Embryonic facial prominence (tissue), 1 donor: Measurements from ENCODE around the gene MFAP1.
"Not testable (repeated sequence)": the region's sequence is repeated elsewhere in the genome, so short reads cannot be mapped to it uniquely, and the experiment has no call there.

Experiments
- DNase-seq: peaks from one replicate; pipeline ENCODE4 v3.0.0-alpha.2; 2016; ENCODE audit errors: extremely low spot score

MFAP1 gene

DNA sequence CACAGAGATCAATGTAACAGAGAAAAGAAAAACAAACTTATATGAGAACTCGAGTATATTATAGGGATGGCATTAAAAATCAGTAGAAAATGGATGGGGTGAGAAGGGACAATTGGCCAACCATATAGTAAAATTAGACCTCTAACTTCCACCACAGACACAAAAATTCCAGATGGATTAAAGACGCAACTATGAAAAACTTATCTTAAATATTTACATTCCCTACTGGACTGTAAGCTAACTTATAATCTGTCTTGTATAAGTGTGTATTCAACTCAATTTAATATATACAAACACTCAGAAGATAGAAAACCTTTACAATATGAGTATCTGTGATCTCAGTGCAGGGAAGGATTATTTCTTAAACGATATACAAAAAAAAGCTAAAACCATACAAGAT is 3.0 kb downstream of the MFAP1 start:
- no peak for DNase-seq

DNA sequence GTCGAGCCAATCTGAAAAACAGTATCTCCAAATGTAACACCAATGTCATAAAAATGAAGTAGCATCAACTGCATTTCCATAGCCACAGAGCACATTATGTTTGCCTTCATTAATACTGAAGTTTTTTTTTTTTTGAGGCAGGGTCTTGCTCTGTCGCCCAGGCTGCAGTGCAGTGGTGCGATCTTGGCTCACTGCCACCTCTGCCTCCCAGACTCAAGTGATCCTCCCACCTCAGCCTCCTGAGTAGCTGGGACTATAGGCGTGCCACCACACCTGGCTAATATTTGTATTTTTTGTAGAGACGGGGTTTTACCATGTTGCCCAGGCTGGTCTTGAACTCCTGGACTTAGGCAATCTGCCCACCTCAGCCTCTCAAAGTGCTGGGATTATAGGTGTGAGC is 9.4 kb downstream of the MFAP1 start:
- DNase-seq = not testable (repeated sequence)

DNA sequence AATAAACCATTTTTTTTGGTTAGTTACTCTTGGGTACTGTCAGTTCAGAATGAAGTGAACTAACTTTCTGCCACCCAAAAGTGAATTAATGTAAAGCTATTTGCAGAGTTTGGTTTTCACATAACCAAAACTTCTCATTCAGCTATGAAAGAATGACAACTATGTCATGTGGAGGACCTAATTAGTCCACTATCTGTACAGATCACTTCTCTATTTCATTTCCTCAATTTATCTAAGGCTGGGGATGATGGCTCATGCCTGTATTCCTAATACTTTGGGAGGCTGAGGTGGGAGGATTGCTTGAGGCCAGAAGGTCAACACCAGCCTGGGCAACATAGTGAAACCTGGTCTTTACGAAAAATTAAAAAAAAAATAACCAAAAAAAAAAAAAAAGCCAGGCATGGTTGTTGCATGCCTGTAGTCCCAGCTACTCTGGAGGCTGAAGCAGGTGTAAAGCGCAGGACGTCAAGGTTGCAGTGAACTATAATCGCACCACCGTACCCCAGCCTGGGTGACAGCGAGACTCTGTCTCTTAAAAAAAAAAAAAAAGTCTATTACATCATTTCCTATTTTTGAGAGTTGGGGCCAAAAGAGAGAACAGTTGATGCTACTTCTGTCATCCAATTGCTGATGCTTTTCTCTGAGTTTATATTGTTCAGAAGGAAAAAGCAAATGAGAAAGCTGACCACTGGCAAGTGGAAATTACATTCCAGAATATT is 15.4 kb downstream of the MFAP1 start:
- DNase-seq = no peak

DNA sequence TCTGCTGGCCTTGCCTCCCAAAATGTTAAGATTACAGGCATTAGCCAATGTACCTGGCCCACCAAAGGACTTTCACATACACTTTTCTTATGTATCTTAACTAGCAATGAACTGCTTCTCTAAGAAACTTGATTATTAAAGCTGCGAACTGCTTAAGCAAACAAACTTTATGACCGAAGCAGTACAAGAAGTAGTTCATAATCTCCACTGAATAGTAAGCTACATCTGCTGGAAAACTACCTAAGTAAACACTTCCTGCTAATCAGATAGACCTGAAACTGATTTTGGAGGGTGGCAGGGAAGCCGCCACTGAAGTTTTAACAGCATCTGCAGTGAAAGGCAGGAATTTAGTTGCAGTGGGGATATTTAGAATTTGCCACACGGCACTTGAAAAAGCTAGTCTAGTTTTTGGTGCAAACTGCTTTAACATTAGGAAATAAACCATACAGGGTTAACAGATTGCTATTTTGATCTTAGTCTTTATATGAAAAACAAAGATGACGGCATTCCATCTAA is 16.0 kb downstream of the MFAP1 start:
- no peak for DNase-seq

DNA sequence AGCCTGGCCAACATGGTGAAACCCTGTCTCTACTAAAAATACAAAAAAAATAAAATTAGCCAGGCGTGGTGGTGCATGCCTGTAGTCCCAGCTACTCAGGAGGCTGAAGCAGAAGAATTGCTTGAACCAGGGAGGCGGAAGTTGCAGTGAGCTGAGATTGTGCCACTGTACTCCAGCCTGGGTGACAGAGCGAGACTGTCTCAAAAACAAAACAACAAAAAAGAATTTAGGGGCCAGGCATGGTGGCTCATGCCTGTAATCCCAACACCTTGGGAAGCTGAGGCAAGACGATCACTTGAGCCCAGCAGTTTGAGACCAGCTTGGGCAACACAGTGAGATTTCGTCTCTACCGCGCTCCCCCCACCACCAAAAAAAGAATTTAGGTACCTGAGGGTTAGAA is 21.8 kb downstream of the MFAP1 start:
- DNase-seq = not testable (repeated sequence)

DNA sequence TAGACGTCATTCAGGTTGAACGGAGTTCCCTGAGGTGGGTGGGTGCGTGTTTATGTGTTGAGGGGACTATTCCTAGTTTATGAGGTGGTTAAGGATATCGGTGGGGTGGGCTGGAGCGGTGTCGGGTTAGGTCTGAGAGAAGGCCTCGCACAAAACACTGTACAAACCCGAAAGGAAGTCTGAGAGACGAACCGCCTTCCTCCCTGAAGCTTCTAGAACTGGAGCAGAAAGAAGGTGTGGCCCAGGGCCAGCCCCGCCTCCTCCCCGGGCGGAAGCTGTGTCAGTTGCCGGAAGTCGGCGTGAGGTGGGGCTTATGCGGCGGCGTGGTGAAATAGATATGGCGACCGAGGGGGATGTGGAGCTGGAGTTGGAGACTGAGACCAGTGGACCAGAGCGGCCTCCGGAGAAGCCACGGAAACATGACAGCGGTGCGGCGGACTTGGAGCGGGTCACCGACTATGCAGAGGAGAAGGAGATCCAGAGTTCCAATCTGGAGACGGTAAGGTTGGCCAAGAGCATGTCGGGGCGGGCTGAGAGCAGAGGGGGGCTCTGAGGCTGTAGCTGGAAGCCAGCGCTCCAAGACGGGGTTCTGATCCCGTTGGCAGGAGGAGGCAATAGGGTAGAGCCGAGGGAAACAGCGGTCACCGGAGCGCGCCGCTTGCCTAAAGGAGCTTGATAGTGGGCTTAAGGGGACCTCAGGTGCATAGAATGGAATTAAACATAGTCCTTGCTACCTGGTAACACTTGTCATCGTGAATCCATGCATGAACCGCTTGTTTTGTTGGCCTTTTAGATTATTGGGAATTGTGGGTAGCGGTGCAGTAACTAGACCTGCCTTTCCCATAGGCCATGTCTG is 24.0 kb downstream of the MFAP1 start, which contains the start of gene HYPK:
HYPK (plus strand) TSS at position 314 of the 856 bp plus-strand sequence; CDS start at position 338, 24 bp downstream.
- peak; percentile 90 for DNase-seq

DNA sequence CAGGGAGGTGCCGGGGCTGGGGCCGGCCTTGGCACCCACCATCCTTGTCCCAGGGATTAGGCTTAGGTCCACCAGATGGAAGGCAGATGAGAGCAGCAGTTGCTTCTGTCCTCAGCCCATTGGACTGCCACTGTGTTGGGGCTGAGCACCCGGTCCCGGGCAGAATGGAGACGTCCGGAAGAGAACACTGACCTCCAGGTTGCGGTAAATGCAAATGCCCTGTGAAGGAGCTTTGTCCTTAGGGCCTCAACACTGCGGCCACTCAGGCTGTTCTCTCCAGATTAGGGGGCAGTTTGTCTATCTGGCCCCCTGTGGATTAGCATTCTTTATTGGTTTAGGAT is 24.6 kb downstream of the MFAP1 start, which contains the start of gene SERINC4:
SERINC4 (minus strand) TSS at position 276 of the 341 bp plus-strand sequence; CDS start at position 42, 234 bp downstream.
- DNase-seq = no peak

DNA sequence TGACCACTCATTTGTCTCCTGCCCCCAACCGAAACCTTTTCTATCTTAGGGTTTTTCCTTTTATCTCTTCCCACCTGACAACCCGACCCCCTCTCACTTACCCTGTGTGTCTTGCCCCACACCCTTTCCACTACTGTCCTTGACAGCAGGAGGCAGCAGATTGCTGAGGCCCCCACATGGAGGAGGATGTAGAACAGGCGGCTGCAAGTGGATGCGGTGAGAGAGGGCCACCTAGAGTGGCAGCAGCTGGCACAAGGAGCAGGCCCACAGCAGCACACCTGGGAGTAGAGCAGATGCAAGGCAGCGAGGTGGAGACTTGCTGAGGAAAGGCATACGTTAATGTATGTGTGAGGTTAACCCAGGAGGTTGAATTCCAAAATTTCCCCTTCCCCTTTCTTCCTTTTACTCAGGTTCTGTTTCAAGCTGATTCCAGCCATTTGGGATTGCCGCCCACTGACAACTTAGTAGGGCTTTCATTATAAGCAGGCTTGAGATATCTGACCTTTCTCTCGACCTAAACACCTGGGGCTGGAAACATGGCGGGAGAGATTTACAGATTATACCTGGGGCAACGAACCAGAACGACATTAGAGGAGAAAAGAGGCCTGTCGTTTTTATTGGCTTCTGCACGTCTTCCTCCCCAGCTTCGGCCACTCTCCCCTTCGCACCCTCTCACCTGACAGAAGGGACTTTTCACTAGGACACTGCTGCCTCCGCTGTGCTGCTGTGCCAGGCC is 25.1 kb downstream of the MFAP1 start:
- no peak for DNase-seq

DNA sequence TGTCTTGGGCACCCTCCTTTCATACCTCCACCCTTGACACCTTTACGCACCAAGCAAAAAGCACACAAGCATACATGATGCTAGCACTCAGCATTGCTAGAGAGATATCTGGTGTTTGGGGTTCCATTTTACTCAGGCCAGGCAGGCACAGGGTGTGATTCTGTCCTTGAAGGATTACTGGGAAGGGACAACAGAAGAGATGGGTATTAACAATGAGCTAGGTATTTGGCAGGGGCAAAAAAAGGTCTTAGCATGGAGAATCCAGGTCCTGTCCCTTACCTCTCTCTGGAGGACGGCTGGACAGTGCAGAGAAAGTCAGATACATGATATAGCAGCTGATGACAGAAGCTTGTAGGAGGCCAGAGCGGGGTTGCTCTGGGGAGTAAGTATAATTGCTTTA is 27.9 kb downstream of the MFAP1 start:
- no peak for DNase-seq

DNA sequence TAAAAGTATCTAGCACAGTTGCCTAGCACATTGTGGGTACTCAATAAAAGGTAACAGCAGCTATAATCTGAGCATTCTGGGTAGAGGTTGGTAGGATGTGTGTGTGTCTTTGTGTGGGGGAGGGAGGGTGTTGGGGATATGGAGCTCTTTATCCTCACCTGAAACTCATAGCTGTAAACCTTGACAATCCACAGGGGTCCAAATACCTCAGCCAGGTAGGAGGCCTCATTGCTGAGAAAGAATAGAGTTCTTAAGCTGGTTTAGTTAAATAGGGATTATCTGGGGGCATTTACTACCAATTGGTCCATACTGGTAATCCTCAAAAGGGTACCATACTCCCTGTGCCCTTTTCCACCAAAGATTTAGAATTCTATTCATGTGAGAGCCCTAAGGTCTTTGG is 28.5 kb downstream of the MFAP1 start:
- DNase-seq = no peak

DNA sequence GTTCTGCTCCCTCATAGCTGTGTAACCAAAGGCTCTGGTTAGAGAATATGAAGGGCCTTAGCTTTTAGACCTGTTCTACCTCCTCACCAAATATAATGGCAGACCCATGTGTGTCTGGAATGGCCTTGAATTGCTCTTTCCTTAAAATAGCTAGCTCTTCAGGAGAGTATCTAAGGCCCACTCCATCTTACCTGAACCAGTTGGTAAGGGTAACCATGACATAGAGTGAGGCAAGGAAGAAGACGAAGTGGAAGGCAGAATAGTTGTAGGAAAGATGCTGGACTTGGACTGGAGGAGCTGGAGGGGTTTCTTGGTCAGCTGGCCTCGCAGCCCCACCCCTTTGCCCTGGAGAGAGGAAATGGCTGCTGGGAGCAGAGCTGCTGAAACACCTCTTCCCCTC is 29.3 kb downstream of the MFAP1 start:
- no peak for DNase-seq

DNA sequence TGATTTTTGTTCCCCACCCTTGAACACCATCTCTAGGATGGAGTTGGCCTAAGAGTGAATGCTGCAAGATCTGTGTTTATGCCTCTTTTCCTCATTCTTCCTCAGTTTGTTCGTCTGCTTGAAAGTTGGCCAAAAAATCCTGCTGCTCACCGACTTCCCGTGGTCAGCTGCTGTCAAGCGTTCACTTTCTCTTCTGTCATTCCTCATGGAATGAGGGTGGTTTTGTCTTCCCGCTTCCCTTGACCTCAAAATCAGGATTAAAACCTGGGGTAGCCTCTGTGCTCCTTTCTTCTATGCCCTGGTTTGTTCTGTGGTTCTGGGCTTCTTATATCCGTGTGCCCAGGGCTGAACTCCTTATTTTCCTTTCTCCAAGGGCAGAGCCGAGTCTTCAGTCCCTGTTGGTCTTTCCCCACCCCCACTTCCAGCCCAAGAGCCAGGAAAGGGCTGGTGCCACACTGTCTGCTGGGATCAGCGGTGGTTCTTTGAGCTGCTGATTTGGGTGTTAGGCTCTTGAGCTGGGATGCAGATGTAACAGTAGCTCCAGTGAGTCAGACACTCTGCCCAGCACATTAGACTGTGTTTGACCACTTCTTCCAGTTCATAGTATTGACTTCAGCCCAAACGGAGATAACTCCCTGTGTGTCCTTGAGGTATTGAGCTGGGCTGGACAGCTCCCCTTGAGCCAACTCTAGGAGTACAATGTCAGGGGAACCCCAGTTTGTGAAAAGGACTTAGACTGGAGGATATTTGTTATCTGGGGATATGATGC is 30.0 kb downstream of the MFAP1 start:
- DNase-seq = no peak

DNA sequence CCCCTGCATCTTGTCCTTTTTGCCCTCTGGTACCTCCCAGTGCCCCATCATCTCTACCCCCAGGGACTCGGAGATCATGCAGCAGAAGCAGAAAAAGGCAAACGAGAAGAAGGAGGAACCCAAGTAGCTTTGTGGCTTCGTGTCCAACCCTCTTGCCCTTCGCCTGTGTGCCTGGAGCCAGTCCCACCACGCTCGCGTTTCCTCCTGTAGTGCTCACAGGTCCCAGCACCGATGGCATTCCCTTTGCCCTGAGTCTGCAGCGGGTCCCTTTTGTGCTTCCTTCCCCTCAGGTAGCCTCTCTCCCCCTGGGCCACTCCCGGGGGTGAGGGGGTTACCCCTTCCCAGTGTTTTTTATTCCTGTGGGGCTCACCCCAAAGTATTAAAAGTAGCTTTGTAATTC is 30.8 kb downstream of the MFAP1 start:
- DNase-seq = no peak

DNA sequence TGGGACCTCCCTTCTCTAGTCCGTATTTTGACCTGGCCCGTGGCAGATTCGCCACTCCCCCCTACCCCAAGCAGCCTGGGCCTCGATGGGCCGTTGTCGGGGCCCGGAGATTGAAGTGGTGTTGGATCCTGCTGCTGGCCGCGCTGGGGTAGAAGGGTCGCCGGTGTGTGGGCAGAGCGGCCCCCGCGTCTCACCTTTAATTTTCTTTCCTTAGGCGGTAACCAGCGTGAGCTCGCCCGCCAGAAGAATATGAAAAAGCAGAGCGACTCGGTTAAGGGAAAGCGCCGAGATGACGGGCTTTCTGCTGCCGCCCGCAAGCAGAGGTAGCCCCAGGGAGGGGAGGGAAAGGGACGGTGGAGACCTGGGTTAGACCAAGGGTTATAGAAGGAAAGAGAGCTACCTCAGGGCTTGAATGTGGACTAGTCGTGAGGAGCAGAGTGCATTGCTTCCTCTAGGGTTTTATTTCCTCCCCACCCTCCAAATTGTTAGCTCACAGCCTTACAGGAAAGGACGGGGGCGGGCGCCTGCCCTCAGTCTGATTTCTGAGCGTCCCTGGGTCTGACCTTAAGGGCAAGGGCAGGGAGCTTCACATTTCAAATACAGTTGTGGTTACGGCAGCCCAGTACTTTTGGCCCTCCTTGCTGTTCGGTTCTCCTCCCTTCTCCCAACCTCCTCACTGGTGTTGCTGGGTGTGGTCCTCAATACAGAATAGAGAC is 31.6 kb downstream of the MFAP1 start:
- no peak for DNase-seq

DNA sequence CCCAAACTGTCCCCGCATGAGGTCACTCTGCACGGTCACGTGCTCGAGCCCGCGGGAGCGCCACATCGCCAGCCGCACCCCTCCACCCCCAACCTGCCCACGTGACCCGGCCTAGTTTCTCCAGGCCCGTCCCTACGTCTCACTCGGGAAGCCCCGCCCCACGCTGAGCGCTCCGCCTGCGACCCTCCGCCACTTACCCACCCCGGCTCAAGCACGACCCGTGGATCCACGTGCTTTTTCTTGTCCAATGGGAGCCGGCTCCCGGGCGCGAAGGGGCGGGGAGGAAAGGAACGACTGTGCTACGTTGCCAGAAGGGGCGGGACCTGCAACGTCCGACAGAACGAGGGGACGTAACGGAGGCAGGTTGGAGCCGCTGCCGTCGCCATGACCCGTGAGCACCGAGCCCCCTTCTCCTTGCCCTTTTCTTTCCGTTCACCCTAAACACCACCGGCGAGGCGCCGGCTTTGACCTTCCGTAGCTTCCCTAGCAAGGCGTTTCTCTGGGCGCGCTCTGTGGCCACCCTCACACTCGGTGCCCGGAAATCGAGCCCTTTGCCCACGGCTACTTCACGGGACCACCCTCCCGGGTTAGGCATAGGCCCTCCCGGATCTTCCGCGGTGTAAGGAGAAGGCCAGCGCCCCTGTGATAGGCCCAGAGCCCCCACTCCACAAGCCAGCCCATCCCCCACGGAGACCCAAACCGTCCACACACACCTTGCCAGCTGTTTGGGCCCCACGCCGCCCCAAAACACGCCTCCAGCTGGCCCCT is 32.3 kb downstream of the MFAP1 start, which contains the start of gene SERF2:
SERF2 (plus strand) TSS at position 328 of the 768 bp plus-strand sequence; CDS start at position 385, 57 bp downstream.
- peak; percentile 99 for DNase-seq

DNA sequence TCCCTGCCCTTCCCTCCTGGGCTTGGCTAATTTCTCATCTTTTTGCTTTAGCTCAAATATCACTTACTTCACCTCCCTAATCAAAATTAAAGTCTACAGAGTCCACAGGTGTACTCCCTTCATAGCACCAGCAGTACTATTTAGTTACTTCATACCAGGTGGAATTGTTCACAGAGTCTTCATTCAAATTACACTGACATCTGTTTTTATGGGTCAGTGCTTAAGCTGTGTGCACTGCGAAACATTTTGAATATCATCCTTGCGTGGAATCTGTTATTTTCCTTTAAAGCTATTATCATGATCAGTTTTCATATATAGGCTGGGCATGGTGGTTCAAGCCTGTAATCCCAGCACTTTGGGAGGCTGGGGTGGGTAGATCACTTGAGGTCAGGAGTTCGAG is 35.1 kb downstream of the MFAP1 start:
- no peak for DNase-seq

DNA sequence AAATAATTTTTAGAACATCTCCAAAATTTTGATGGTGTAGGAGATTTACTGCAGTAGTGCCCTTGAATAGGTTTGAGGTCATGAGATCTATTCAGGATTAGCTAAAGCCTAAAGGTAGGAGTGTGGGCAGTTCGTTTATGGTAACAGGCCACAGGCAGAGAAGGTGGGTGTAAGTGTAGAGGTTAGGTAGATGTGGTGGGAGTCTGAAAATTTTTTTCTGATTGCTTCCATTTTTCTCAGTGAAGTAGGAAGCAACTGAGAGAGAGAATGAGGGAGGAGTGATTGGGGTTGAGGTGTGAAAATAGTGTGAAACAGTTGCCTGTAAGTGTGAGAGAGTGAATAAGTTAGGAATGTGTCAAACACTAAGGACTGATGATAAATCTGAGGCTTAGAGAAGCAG is 45.5 kb downstream of the MFAP1 start:
- DNase-seq = no peak

DNA sequence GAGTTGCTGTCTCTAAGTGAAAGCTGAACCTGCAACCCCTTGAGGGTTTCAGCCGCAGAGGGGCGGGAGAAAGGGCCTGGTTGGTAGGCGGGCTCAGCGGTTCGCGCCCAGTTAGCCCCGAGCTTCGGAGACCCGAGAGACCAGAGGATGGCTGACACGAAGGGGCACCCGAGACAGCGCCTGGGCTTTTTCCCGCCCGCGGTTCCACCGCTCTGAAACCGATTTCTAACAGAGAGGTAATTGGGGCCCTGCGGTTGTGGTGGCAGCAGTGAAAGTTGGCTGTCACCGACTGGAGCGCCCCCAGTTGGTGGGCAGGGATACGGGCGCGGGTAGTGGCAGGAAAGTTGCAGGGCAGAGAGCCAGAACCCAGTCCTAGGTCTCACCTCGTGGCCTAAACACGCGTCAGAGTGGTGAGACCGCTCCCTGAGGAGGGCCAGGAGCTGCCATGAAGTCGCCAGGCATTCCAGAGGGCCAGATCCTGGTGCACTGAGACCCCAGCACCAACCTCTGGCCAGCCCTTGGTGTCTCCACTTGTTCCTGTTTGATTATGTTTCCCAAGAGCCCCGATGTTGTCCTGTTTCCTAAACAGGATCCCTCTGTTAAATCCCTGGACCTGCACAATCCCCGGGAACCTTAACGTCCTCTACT is 47.1 kb downstream of the MFAP1 start:
- DNase-seq = no peak

DNA sequence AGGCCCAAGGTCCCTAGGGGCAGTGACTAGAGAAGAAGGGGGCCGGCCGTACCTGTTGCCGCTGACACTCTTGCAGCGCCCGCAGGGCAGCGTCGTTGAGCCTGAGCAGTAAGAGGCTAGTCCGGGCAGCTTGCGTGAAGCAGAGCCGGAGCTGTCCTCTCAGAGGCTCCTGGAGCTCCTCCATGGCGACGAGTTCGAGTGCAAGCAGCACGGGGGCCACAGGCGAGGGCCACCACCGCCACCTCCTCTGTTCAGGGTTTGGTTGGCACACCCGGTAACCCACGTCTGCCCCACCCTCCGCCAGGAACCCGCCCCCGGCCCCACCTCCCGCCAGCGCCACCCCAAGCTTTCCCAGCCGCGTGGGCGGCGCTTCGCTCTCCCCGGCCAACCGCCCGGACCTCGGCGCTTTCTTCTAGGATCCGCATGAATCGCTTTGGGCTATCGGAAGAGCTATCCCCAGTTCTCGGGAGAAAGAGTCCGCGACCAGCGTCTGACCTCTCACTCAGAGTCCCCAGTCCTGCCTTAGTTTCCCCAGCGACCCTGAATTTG is 47.7 kb downstream of the MFAP1 start, which contains the start of gene ELL3:
ELL3 (minus strand) TSS at position 249 of the 549 bp plus-strand sequence; CDS start at position 184, 65 bp downstream.
- DNase-seq = peak; percentile 5
